GM06990 (cell line): Measurements from ENCODE around the gene ZFPL1.

ENCODE experiments used
- DNase-seq: peaks from one replicate; pipeline ENCODE4 v3.0.0-alpha.2; 2011; ENCODE audit not compliant: insufficient read length; ENCODE audit errors: extremely low read depth
- H3K27me3 ChIP-seq: replicated peaks from 2 replicates; pipeline ENCODE4 v1.6.0; 2011; ENCODE audit warnings: low read length; ENCODE audit not compliant: control insufficient read depth, insufficient read depth
- H3K36me3 ChIP-seq: 2 replicates; pipeline ENCODE4 v1.5.1; 2011; ENCODE audit warnings: low read length; ENCODE audit not compliant: control insufficient read depth, insufficient read depth
- H3K4me3 ChIP-seq: replicated peaks from 2 replicates; pipeline ENCODE4 v1.5.1; 2011; ENCODE audit warnings: low read depth, mild to moderate bottlenecking, control low read depth, low read length
- TF ChIP-seq, protein P1 (sequence below): IDR thresholded peaks from 2 replicates; pipeline ENCODE4 v1.5.1; 2011; ENCODE audit warnings: low read length, control low read depth, mild to moderate bottlenecking, inconsistent platforms; ENCODE audit not compliant: insufficient read depth, poor library complexity, severe bottlenecking

The ZFPL1 gene

GRCh38 chr11:65104628-65105027, 20.6 kb downstream of the ZFPL1 start:
- TF ChIP-seq, protein P1, sequence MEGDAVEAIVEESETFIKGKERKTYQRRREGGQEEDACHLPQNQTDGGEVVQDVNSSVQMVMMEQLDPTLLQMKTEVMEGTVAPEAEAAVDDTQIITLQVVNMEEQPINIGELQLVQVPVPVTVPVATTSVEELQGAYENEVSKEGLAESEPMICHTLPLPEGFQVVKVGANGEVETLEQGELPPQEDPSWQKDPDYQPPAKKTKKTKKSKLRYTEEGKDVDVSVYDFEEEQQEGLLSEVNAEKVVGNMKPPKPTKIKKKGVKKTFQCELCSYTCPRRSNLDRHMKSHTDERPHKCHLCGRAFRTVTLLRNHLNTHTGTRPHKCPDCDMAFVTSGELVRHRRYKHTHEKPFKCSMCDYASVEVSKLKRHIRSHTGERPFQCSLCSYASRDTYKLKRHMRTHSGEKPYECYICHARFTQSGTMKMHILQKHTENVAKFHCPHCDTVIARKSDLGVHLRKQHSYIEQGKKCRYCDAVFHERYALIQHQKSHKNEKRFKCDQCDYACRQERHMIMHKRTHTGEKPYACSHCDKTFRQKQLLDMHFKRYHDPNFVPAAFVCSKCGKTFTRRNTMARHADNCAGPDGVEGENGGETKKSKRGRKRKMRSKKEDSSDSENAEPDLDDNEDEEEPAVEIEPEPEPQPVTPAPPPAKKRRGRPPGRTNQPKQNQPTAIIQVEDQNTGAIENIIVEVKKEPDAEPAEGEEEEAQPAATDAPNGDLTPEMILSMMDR: no peak
- H3K27me3 ChIP-seq: no peaks in the 10 kb centered on the region
- DNase-seq: no peak
- H3K36me3 ChIP-seq: peaks cover 6% of the 10 kb centered on the region
- H3K4me3 ChIP-seq: no peak overlapping the region

DNA sequence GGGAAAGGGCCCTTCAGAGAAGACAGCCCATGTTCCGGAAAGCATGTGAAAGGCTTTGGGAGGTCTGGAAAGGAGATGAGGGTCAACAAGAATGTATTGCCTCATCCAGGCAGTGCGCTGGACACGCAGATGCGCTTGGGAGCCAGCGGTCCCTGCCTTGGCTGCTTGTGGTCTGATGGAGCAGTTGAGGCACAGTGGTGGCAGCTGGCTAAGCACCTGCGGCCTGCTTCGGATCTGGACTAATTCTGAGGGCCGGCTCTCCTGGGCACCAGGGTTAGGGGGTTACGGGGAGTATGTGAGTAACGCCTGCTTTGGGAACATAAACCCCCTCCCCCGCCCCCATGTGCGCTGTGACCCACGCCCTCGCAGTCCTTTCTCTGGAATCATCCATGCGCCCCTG, 23.1 kb downstream of the ZFPL1 start:
- no peak for DNase-seq
- no peaks in the 10 kb centered on the region for H3K27me3 ChIP-seq
- TF ChIP-seq, protein P1: no peak
- H3K4me3 ChIP-seq: no peak overlapping the region
- H3K36me3 ChIP-seq: peaks cover 6% of the 10 kb centered on the region

GRCh38 chr11:65107751-65108468, 23.9 kb downstream of the ZFPL1 start:
- H3K27me3 ChIP-seq: no peaks in the 10 kb centered on the region
- DNase-seq: no peak
- TF ChIP-seq, protein P1: no peak
- peaks cover 6% of the 10 kb centered on the region for H3K36me3 ChIP-seq
- H3K4me3 ChIP-seq: no peak overlapping the region

DNA sequence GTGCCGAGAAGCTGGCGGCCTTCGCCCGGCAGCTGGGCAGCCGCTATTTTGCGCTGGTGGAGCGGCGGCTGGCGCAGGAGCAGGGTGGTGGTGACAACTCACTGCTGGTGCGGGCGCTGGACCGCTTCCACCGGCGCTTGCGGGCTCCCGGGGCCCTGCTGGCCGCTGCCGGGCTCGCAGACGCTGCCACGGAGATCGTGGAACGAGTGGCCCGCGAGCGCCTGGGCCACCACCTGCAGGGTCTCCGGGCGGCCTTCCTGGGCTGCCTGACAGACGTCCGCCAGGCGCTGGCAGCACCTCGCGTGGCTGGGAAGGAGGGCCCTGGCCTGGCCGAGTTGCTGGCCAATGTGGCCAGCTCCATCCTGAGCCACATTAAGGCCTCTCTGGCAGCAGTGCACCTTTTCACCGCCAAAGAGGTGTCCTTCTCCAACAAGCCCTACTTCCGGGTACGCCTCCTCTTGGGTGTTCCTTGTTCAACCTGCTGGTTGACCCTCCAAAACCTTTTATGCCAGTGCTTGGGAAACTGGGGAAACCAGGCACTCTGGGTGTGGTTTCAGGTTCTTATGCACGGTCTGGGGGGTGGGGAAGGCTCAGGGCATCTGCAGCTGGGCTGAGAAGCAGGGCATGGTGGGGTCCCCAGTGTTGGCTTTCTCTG, 24.6 kb downstream of the ZFPL1 start:
- TF ChIP-seq, protein P1: no peak
- H3K36me3 ChIP-seq: peaks cover 6% of the 10 kb centered on the region
- no peaks in the 10 kb centered on the region for H3K27me3 ChIP-seq
- DNase-seq: no peak
- H3K4me3 ChIP-seq: no peak overlapping the region

DNA sequence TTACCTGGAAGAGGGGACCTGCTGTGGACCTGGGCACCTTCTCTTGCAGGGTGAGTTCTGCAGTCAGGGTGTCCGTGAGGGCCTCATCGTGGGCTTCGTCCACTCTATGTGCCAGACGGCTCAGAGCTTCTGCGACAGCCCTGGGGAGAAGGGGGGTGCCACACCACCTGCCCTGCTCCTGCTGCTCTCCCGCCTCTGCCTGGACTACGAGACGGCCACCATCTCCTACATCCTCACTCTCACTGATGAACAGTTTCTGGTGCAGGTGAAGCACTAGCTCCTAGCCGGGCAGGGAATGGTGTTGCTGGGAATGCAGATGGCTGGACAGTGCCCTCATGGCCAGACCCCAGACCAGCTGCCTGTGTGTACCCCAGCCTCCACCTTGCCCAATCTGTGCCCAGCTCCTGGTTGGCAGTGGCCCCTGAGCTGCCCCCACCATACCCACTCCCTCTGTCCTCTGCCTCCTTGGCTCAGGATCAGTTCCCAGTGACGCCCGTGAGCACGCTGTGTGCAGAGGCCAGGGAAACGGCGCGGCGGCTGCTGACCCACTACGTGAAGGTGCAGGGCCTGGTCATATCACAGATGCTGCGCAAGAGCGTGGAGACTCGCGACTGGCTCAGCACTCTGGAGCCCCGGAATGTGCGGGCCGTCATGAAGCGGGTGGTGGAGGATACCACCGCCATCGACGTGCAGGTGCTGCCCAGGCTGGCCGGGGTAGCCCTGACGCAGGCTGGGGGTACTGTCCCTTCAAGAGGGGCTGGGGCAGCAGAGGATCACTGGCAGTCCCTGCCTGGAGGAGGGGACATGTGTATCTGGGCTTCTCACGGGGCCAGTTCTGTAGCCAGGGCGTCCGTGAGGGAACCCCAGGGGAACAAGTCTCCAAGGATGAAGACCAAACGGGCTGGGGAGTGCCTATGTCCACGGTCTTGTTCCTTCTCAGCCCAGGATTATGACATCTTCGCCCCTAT, 25.5 kb downstream of the ZFPL1 start:
- TF ChIP-seq, protein P1: no peak
- Histone ChIP-seq H3K4me3 (no peak overlapping the region), H3K27me3 (no peaks in the 10 kb centered on the region), H3K36me3 (peaks cover 6% of the 10 kb centered on the region)
- no peak for DNase-seq
